H1 (cell line): ENCODE results near the gene ALKBH3. TPM values are rescaled to one million over a fixed set of nuclear protein-coding genes. Genes with fewer than 3 reads are reported as not detected.

Experiments used
- CTCF ChIA-PET: fragments of 300-600 bp; sonication (Branson Sonifier 250); formaldehyde crosslinking; loops from one replicate; lab custom pipeline; 2021; ENCODE audit not compliant: partially characterized antibody; lab: Charles Lee
- POLR2A ChIA-PET: fragments of 300-600 bp; sonication (Branson Sonifier 250); formaldehyde crosslinking; loops from one replicate; lab custom pipeline; 2021; ENCODE audit warnings: inconsistent platforms; ENCODE audit not compliant: partially characterized antibody; lab: Charles Lee
- DNase-seq, 2 experiments: peaks; one replicate each; pipeline versions ENCODE4 v3.0.0 to v3.0.0-alpha.2; 2010 to 2022; ENCODE audit warnings: low spot score in 2 of 2, low read depth in 1 of 2, mixed read lengths in 1 of 2
- FAIRE-seq: peaks from 2 replicates; lab custom pipeline; 2011; peaks lifted over from hg19 to GRCh38; lab: Jason Lieb, UNC
- H2AFZ ChIP-seq: 2 replicates; pipeline ENCODE4 v1.8.1; 2012; ENCODE audit warnings: low read length, inconsistent platforms
- H2AK5ac ChIP-seq: 2 replicates; pipeline ENCODE4 v1.6.1; 2013; ENCODE audit warnings: low read depth, low read length
- H2BK120ac ChIP-seq: replicated peaks from 2 replicates; pipeline ENCODE3; 2013; ENCODE audit warnings: low read depth, low read length, inconsistent platforms
- H2BK12ac ChIP-seq: 2 replicates; pipeline ENCODE4 v1.6.1; 2013; ENCODE audit warnings: low read depth, low read length
- H2BK15ac ChIP-seq: 2 replicates; pipeline ENCODE4 v1.6.1; 2013; ENCODE audit warnings: low read length
- H2BK20ac ChIP-seq: 2 replicates; pipeline ENCODE4 v1.6.1; 2013; ENCODE audit warnings: low read length
- H2BK5ac ChIP-seq: 2 replicates; pipeline ENCODE4 v1.6.1; 2013; ENCODE audit warnings: low read depth, low read length
- H3K14ac ChIP-seq: 2 replicates; pipeline ENCODE4 v1.6.1; 2013; ENCODE audit warnings: inconsistent platforms; ENCODE audit not compliant: insufficient read length
- H3K18ac ChIP-seq: 2 replicates; pipeline ENCODE4 v1.6.1; 2013; ENCODE audit warnings: low read length; ENCODE audit errors: extremely low read depth
- H3K23ac ChIP-seq: 2 replicates; pipeline ENCODE4 v1.6.1; 2013; ENCODE audit warnings: inconsistent platforms; ENCODE audit not compliant: insufficient read length
- H3K23me2 ChIP-seq: 2 replicates; pipeline ENCODE4 v1.6.1; 2013; ENCODE audit warnings: low read depth, low read length
- H3K27ac ChIP-seq: 2 replicates; pipeline ENCODE4 v1.6.1; 2011; ENCODE audit warnings: low read depth, low read length, inconsistent platforms
- H3K27me3 ChIP-seq, 4 experiments: replicated peaks in 1 of 4; 1 replicate in 1 of 4; 2 replicates in 3 of 4; pipeline versions ENCODE4 v1.6.1 to v1.8.1; 2011 to 2013; ENCODE audit warnings: low read length in 3 of 4, mild to moderate bottlenecking in 3 of 4, inconsistent platforms in 2 of 4, mixed read lengths in 2 of 4, moderate library complexity in 1 of 4; ENCODE audit not compliant: control insufficient read depth in 3 of 4, insufficient read depth in 3 of 4; ENCODE audit errors: extremely low read depth in 1 of 4
- H3K36me3 ChIP-seq, 4 experiments: 2 replicates each; pipeline versions ENCODE4 v1.6.1 to v1.8.1; 2011 to 2013; ENCODE audit warnings: mild to moderate bottlenecking in 4 of 4, low read length in 3 of 4, moderate library complexity in 2 of 4, control low read depth in 1 of 4, inconsistent platforms in 1 of 4; ENCODE audit not compliant: insufficient read depth in 4 of 4, control insufficient read depth in 2 of 4
- H3K4ac ChIP-seq: replicated peaks from 2 replicates; pipeline ENCODE3; 2013; ENCODE audit warnings: low read length, low read depth, mixed read lengths, inconsistent platforms; ENCODE audit not compliant: insufficient read length
- H3K4me1 ChIP-seq, 4 experiments: replicated peaks in 1 of 4; 1 replicate in 1 of 4; 2 replicates in 3 of 4; pipeline versions ENCODE4 v1.6.1 to v1.8.1; 2011 to 2013; ENCODE audit warnings: low read length in 3 of 4, inconsistent platforms in 2 of 4, mixed read lengths in 1 of 4; ENCODE audit not compliant: insufficient read depth in 4 of 4, control insufficient read depth in 3 of 4
- H3K4me2 ChIP-seq, 2 experiments: 2 replicates each; pipeline versions ENCODE4 v1.6.1 to v1.8.1; 2011 to 2013; ENCODE audit warnings: low read depth in 2 of 2, low read length in 2 of 2, control low read depth in 1 of 2, inconsistent platforms in 1 of 2, mild to moderate bottlenecking in 1 of 2; ENCODE audit not compliant: insufficient read depth in 1 of 2
- H3K4me3 ChIP-seq, 4 experiments: fragments of 200-600, 300-600 bp in 1 of 4; sonication (generic), shearing (Covaris generic), sonication (Bioruptor Twin) in 1 of 4; 2 replicates each; pipeline versions ENCODE4 v1.5.1 to v1.8.1; 2011 to 2016; ENCODE audit warnings: low read length in 4 of 4, low read depth in 3 of 4, control low read depth in 2 of 4, inconsistent platforms in 2 of 4, mild to moderate bottlenecking in 2 of 4, mixed read lengths in 1 of 4, moderate library complexity in 1 of 4; ENCODE audit not compliant: insufficient read depth in 2 of 4; ENCODE audit errors: extremely low read depth in 1 of 4
- H3K56ac ChIP-seq: replicated peaks from 2 replicates; pipeline ENCODE3; 2013; ENCODE audit warnings: low read depth, mild to moderate bottlenecking, mixed read lengths, low read length, inconsistent platforms; ENCODE audit not compliant: insufficient read length
- H3K79me1 ChIP-seq: 2 replicates; pipeline ENCODE4 v1.6.1; 2013; ENCODE audit warnings: low read depth, low read length, control low read depth
- H3K79me2 ChIP-seq, 2 experiments: 2 replicates each; pipeline versions ENCODE4 v1.6.1 to v1.8.1; 2012 to 2013; ENCODE audit warnings: low read length in 2 of 2, mild to moderate bottlenecking in 2 of 2, inconsistent platforms in 1 of 2; ENCODE audit not compliant: insufficient read depth in 2 of 2, control insufficient read depth in 1 of 2
- H3K9ac ChIP-seq, 4 experiments: replicated peaks in 1 of 4; 1 replicate in 1 of 4; 2 replicates in 3 of 4; pipeline versions ENCODE4 v1.6.1 to v1.8.1; 2011 to 2013; ENCODE audit warnings: low read depth in 3 of 4, low read length in 3 of 4, control low read depth in 2 of 4, mild to moderate bottlenecking in 2 of 4, moderate library complexity in 2 of 4, inconsistent platforms in 1 of 4; ENCODE audit errors: extremely low read depth in 1 of 4
- H3K9me3 ChIP-seq, 2 experiments: 2 replicates each; pipeline versions ENCODE4 v1.6.1 to v1.8.1; 2012 to 2013; ENCODE audit warnings: mild to moderate bottlenecking in 2 of 2, moderate library complexity in 2 of 2, control low read depth in 1 of 2, inconsistent platforms in 1 of 2, low read depth in 1 of 2, low read length in 1 of 2, mixed read lengths in 1 of 2; ENCODE audit not compliant: insufficient read depth in 2 of 2
- H4K20me1 ChIP-seq, 2 experiments: replicated peaks in 1 of 2; 2 replicates each; pipeline versions ENCODE3 to v1.8.1; 2011 to 2013; ENCODE audit warnings: inconsistent platforms in 2 of 2, low read length in 2 of 2, mild to moderate bottlenecking in 1 of 2; ENCODE audit not compliant: insufficient read depth in 2 of 2, control insufficient read depth in 1 of 2
- H4K5ac ChIP-seq: 2 replicates; pipeline ENCODE4 v1.6.1; 2013; ENCODE audit warnings: low read length, low read depth, mixed read lengths, inconsistent platforms; ENCODE audit not compliant: insufficient read length
- H4K8ac ChIP-seq: 2 replicates; pipeline ENCODE4 v1.8.0; 2013; ENCODE audit warnings: mild to moderate bottlenecking, moderate library complexity, low read length, inconsistent platforms; ENCODE audit not compliant: insufficient read depth; ENCODE audit errors: extremely low read depth
- H4K91ac ChIP-seq: replicated peaks from 2 replicates; pipeline ENCODE3; 2013; ENCODE audit warnings: low read length, mixed read lengths, inconsistent platforms; ENCODE audit not compliant: insufficient read length
- ASH2L ChIP-seq: fragments of 200-600, 300-600 bp; sonication (generic); IDR thresholded peaks from one replicate; pipeline ENCODE4 v1.7.1; 2017; ENCODE audit warnings: low read length
- HDAC2 ChIP-seq, 2 experiments: fragments of 300-600 bp in 1 of 2; sonication (generic) in 1 of 2; IDR thresholded peaks; 2 replicates each; pipeline ENCODE4 v1.6.1; 2011 to 2012; ENCODE audit warnings: low read depth in 2 of 2, low read length in 2 of 2, mild to moderate bottlenecking in 2 of 2, moderate library complexity in 2 of 2, borderline replicate concordance in 1 of 2, inconsistent platforms in 1 of 2
- HDAC6 ChIP-seq: IDR thresholded peaks from one replicate; pipeline ENCODE4 v1.7.1; 2012; ENCODE audit warnings: low read depth, mild to moderate bottlenecking, inconsistent platforms, low read length, moderate library complexity
- NANOG ChIP-seq: IDR thresholded peaks from 2 replicates; pipeline ENCODE4 v1.6.1; 2011; ENCODE audit warnings: low read length, low read depth, mild to moderate bottlenecking, inconsistent platforms; ENCODE audit not compliant: insufficient read depth, poor library complexity, severe bottlenecking
- RAD21 ChIP-seq, 2 experiments: IDR thresholded peaks in 1 of 2; conservative IDR thresholded peaks in 1 of 2; 2 replicates each; pipeline ENCODE4 v1.6.1; 2011; ENCODE audit warnings: low read depth in 2 of 2, low read length in 2 of 2, improper control_type of control experiment in 1 of 2, inconsistent platforms in 1 of 2, mild to moderate bottlenecking in 1 of 2, moderate library complexity in 1 of 2
- RBBP5 ChIP-seq: IDR thresholded peaks from 2 replicates; pipeline ENCODE4 v1.7.1; 2012; ENCODE audit warnings: low read depth, mild to moderate bottlenecking, inconsistent platforms, low read length, moderate library complexity, borderline replicate concordance
- SAP30 ChIP-seq: fragments of 300-600 bp; sonication (generic); IDR thresholded peaks from 2 replicates; pipeline ENCODE4 v1.7.1; 2012; ENCODE audit warnings: low read length, moderate library complexity, mild to moderate bottlenecking, inconsistent platforms; ENCODE audit not compliant: insufficient read depth, insufficient replicate concordance
- SP4 ChIP-seq: IDR thresholded peaks from 2 replicates; pipeline ENCODE4 v1.6.1; 2012; ENCODE audit warnings: low read length, inconsistent platforms
- TEAD4 ChIP-seq: IDR thresholded peaks from 2 replicates; pipeline ENCODE4 v1.6.1; 2012; ENCODE audit warnings: low read depth, low read length, inconsistent platforms, mixed read lengths
- YY1 ChIP-seq: IDR thresholded peaks from 2 replicates; pipeline ENCODE4 v1.6.1; 2011; ENCODE audit warnings: low read depth, mild to moderate bottlenecking, low read length
- WGBS, 2 experiments: shearing (Covaris generic) in 1 of 2; methylation state at CpG; one replicate each; pipeline versions ENCODE4 v1.1.6 to v1.1.7; 2013 to 2015; ENCODE audit warnings: low lambda C conversion rate in 2 of 2, mixed read lengths in 2 of 2, inconsistent platforms in 1 of 2, low coverage in 1 of 2, missing lambda C conversion rate in 1 of 2; ENCODE audit not compliant: insufficient replicate concordance in 2 of 2, insufficient coverage in 1 of 2, insufficient read length in 1 of 2; ENCODE audit errors: extremely low coverage in 1 of 2, missing lambda C conversion rate in 1 of 2; 5-methylcytosine and 5-hydroxymethylcytosine counted together
- polyA plus RNA-seq, 7 experiments: library from polyadenylated mRNA; depleted of rRNA in 3 of 7; stranded (reverse) in 5 of 7; unstranded in 2 of 7; fragments of >200 nt in 5 of 7; fragments of 200-250 nt in 2 of 7; gene quantifications; 1 replicate in 5 of 7; 2 replicates in 1 of 7; 4 replicates in 1 of 7; pipeline versions ENCODE4 v1.2.1 to v1.2.3, GENCODE V29; 2011 to 2013; ENCODE audit warnings: missing spikeins in 2 of 7, mixed read lengths in 2 of 7
- total RNA-seq: library from RNA; stranded (reverse); fragmentation: NEBNext Ultra II Directional; extraction: Animal tissue kit (Norgen Biotek cat#: 25700); gene quantifications from 2 replicates; pipeline ENCODE4 v1.2.1, GENCODE V29; 2021

ALKBH3 gene
- total and polyA plus RNA-seq, 2 of the 8 experiments (the other 6 are each of a cell fraction or from before 2014, with no cell fraction given) = 10.5 to 11.4 TPM

- Histone ChIP-seq H3K18ac (no peak overlapping the region), H3K23ac (no peak overlapping the region)
- TF ChIP-seq HDAC2 (IDR thresholded peaks at IDR 0.05; ENCODE audit: borderline replicate concordance in 1 of 2, low read depth in 2 of 2, low read length in 2 of 2) = 0 out of 4 replicates have a peak, but pooled peaks of 1 of the 2 experiments have one; percentile 2
- TF ChIP-seq TEAD4 = peak; percentile 93
- TF ChIP-seq HDAC6 = no peak
- no peak for TF ChIP-seq SAP30
- no peak for TF ChIP-seq SP4
- TF ChIP-seq NANOG = no peak
- TF ChIP-seq RAD21 (IDR thresholded peaks at IDR 0.05 in 1 of 2, conservative IDR thresholded peaks at IDR 0.05 in 1 of 2; ENCODE audit: low read depth in 2 of 2, low read length in 2 of 2) = peak; percentile 34 to 49
- TF ChIP-seq ASH2L = no peak
- peak; percentile 79 for TF ChIP-seq YY1
- TF ChIP-seq RBBP5 = no peak
Observed at GRCh38 chr11:43931717-43932039, 51.0 kb downstream of the ALKBH3 start.

More at GRCh38 chr11:43931717-43932039, 51.0 kb downstream of the ALKBH3 start:
- Histone ChIP-seq H3K79me1 (no peaks in the 10 kb centered on the region), H2BK20ac (no peak overlapping the region), H3K4me2 (no peak overlapping the region), H3K36me3 (no peaks in the 10 kb centered on the region), H3K56ac (no peak overlapping the region), H3K79me2 (no peaks in the 10 kb centered on the region), H3K27ac (no peak overlapping the region), H3K4me1 (peaks cover 0 to 11% (median 2%) of the 10 kb centered on the region in 4 experiments; a peak in 6 of 7 replicates), H3K4ac (no peak overlapping the region), H4K20me1 (no peaks in the 10 kb centered on the region), H2BK12ac (peak overlapping the region; percentile 39; the same call in 1 of the 2 replicates), H3K27me3 (peaks cover 0 to 3% (median 1%) of the 10 kb centered on the region in 4 experiments; a peak in 3 of 7 replicates), H3K9me3 (no peaks in the 10 kb centered on the region), H3K23me2 (no peaks in the 10 kb centered on the region), H2BK5ac (no peak overlapping the region), H4K91ac (no peak overlapping the region), H4K8ac (no peak overlapping the region), H2AK5ac (no peak overlapping the region), H4K5ac (no peak overlapping the region), H2BK15ac (no peak overlapping the region), H3K14ac (no peak overlapping the region), H2AFZ (no peak overlapping the region), H3K4me3 (no peak overlapping the region), H2BK120ac (no peak overlapping the region), H3K9ac (no peak overlapping the region)
- POLR2A ChIA-PET = interaction anchor here (1.4 to 1.8 kb wide), 2 partner anchors 11 to 12 kb away, joined by 3 to 10 read pairs; partner anchors contain the start of gene C11orf96
- DNase-seq (no peak), FAIRE-seq (no peak)
- 93% methylated on average over 4 of the region's 4 CpGs; no CpG with 5 or more reads in 1 of the 2 experiments for WGBS, 2 experiments
- CTCF ChIA-PET = interaction anchor here (0.6 to 4.4 kb wide), 14 partner anchors 8 to 173 kb away, joined by 3 to 70 read pairs (median 4); partner anchors contain the start of gene C11orf96
